HL-60 (cell line): ENCODE results near the gene CTBP2.

Experiments
- DNase-seq, 2 experiments: peaks; one replicate each; pipeline ENCODE4 v3.0.0-alpha.2; 2010 to 2020; ENCODE audit warnings: low read depth in 1 of 2, low spot score in 1 of 2
- H3K27ac ChIP-seq: fragments of 250-450 bp; sonication (Bioruptor Pico); replicated peaks from 2 replicates; pipeline ENCODE4 v1.5.1; 2020; ENCODE audit warnings: mild to moderate bottlenecking, moderate library complexity
- H3K27me3 ChIP-seq: fragments of 250-450 bp; sonication (Bioruptor Pico); 2 replicates; pipeline ENCODE4 v1.5.1; 2021; ENCODE audit warnings: mild to moderate bottlenecking, moderate library complexity; ENCODE audit not compliant: insufficient read depth, poor library complexity, severe bottlenecking
- H3K4me3 ChIP-seq: replicated peaks from 2 replicates; pipeline ENCODE4 v1.5.1; 2011; ENCODE audit warnings: mild to moderate bottlenecking, control low read depth, low read length; ENCODE audit not compliant: insufficient read depth
- CTCF ChIP-seq: IDR thresholded peaks from one replicate; pipeline ENCODE4 v1.5.1; 2011; ENCODE audit warnings: low read length, control low read depth, inconsistent platforms; ENCODE audit not compliant: insufficient read depth
- GABPA ChIP-seq: IDR thresholded peaks from 2 replicates; pipeline ENCODE4 v1.6.1; 2012; ENCODE audit warnings: low read depth
- POLR2AphosphoS5 ChIP-seq: IDR thresholded peaks from 2 replicates; pipeline ENCODE4 v1.6.1; 2012; ENCODE audit warnings: low read depth
- REST ChIP-seq: IDR thresholded peaks from 2 replicates; pipeline ENCODE4 v1.6.1; 2012; ENCODE audit warnings: low read depth; ENCODE audit not compliant: insufficient replicate concordance
- SPI1 ChIP-seq: IDR thresholded peaks from 2 replicates; pipeline ENCODE4 v1.6.1; 2012; ENCODE audit warnings: low read depth, mild to moderate bottlenecking, borderline replicate concordance

Gene CTBP2

GRCh38 chr10:124962421-124962820 is 197.9 kb downstream of the CTBP2 start:
- Histone ChIP-seq H3K27ac (no peak overlapping the region), H3K4me3 (no peak overlapping the region), H3K27me3 (no peaks in the 10 kb centered on the region)
- DNase-seq = no peak
- TF ChIP-seq POLR2AphosphoS5 (no peak), CTCF (no peak), REST (no peak), SPI1 (no peak), GABPA (no peak)

GRCh38 chr10:124961248-124961570 is 199.2 kb downstream of the CTBP2 start:
- Histone ChIP-seq H3K27me3 (no peaks in the 10 kb centered on the region), H3K27ac (no peak overlapping the region), H3K4me3 (no peak overlapping the region)
- TF ChIP-seq GABPA = no peak
- TF ChIP-seq POLR2AphosphoS5 = no peak
- no peak for TF ChIP-seq SPI1
- no peak for TF ChIP-seq REST
- no peak for TF ChIP-seq CTCF
- no peak for DNase-seq

- DNase-seq = no peak
- Histone ChIP-seq H3K27me3 (no peaks in the 10 kb centered on the region), H3K27ac (no peak overlapping the region), H3K4me3 (no peak overlapping the region)
- no peak for TF ChIP-seq SPI1
- no peak for TF ChIP-seq POLR2AphosphoS5
- TF ChIP-seq GABPA = no peak
- TF ChIP-seq CTCF = no peak
- no peak for TF ChIP-seq REST
These were observed 200.8 kb downstream of the CTBP2 start for GRCh38 chr10:124959564-124959963.
